Measurements from ENCODE around the gene CTTNBP2NL. TPM values are rescaled to one million over a fixed set of nuclear protein-coding genes. Genes with fewer than 3 reads are reported as not detected.

CTTNBP2NL gene
- total and polyA plus RNA-seq, 2 experiments from 2014 or later = 18.5 to 31.0 TPM

- peaks cover 4% of the 10 kb centered on the region; the same call in 2 of the 3 replicates for H3K9me3 Mint-ChIP-seq
- TF ChIP-seq, protein P1, sequence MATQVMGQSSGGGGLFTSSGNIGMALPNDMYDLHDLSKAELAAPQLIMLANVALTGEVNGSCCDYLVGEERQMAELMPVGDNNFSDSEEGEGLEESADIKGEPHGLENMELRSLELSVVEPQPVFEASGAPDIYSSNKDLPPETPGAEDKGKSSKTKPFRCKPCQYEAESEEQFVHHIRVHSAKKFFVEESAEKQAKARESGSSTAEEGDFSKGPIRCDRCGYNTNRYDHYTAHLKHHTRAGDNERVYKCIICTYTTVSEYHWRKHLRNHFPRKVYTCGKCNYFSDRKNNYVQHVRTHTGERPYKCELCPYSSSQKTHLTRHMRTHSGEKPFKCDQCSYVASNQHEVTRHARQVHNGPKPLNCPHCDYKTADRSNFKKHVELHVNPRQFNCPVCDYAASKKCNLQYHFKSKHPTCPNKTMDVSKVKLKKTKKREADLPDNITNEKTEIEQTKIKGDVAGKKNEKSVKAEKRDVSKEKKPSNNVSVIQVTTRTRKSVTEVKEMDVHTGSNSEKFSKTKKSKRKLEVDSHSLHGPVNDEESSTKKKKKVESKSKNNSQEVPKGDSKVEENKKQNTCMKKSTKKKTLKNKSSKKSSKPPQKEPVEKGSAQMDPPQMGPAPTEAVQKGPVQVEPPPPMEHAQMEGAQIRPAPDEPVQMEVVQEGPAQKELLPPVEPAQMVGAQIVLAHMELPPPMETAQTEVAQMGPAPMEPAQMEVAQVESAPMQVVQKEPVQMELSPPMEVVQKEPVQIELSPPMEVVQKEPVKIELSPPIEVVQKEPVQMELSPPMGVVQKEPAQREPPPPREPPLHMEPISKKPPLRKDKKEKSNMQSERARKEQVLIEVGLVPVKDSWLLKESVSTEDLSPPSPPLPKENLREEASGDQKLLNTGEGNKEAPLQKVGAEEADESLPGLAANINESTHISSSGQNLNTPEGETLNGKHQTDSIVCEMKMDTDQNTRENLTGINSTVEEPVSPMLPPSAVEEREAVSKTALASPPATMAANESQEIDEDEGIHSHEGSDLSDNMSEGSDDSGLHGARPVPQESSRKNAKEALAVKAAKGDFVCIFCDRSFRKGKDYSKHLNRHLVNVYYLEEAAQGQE (IDR thresholded peaks at IDR 0.05; ENCODE audit: unreplicated experiment) = no peak
- no peak for TF ChIP-seq ZNF114 (CRISPR knock-in tag; IDR thresholded peaks at IDR 0.05)
- no peak for TF ChIP-seq EZH2phosphoT487 (IDR thresholded peaks at IDR 0.05; ENCODE audit: unreplicated experiment)
- no peak for TF ChIP-seq ETS1 (IDR thresholded peaks at IDR 0.05)
- no peak for TF ChIP-seq JUNB (IDR thresholded peaks at IDR 0.05; ENCODE audit: unreplicated experiment)
- no peak for TF ChIP-seq EZH2 (IDR thresholded peaks at IDR 0.05; ENCODE audit: low read depth, unreplicated experiment)
- TF ChIP-seq POLR2AphosphoS5 (IDR thresholded peaks at IDR 0.05; ENCODE audit: low read depth) = no peak
- TF ChIP-seq NANOG (IDR thresholded peaks at IDR 0.05; ENCODE audit: borderline replicate concordance) = no peak
- TF ChIP-seq ZNF331 (CRISPR knock-in tag; IDR thresholded peaks at IDR 0.05; ENCODE audit: low read depth) = no peak
- no peak for TF ChIP-seq STAT1 (IDR thresholded peaks at IDR 0.05; ENCODE audit: unreplicated experiment)
- TF ChIP-seq, protein P2, sequence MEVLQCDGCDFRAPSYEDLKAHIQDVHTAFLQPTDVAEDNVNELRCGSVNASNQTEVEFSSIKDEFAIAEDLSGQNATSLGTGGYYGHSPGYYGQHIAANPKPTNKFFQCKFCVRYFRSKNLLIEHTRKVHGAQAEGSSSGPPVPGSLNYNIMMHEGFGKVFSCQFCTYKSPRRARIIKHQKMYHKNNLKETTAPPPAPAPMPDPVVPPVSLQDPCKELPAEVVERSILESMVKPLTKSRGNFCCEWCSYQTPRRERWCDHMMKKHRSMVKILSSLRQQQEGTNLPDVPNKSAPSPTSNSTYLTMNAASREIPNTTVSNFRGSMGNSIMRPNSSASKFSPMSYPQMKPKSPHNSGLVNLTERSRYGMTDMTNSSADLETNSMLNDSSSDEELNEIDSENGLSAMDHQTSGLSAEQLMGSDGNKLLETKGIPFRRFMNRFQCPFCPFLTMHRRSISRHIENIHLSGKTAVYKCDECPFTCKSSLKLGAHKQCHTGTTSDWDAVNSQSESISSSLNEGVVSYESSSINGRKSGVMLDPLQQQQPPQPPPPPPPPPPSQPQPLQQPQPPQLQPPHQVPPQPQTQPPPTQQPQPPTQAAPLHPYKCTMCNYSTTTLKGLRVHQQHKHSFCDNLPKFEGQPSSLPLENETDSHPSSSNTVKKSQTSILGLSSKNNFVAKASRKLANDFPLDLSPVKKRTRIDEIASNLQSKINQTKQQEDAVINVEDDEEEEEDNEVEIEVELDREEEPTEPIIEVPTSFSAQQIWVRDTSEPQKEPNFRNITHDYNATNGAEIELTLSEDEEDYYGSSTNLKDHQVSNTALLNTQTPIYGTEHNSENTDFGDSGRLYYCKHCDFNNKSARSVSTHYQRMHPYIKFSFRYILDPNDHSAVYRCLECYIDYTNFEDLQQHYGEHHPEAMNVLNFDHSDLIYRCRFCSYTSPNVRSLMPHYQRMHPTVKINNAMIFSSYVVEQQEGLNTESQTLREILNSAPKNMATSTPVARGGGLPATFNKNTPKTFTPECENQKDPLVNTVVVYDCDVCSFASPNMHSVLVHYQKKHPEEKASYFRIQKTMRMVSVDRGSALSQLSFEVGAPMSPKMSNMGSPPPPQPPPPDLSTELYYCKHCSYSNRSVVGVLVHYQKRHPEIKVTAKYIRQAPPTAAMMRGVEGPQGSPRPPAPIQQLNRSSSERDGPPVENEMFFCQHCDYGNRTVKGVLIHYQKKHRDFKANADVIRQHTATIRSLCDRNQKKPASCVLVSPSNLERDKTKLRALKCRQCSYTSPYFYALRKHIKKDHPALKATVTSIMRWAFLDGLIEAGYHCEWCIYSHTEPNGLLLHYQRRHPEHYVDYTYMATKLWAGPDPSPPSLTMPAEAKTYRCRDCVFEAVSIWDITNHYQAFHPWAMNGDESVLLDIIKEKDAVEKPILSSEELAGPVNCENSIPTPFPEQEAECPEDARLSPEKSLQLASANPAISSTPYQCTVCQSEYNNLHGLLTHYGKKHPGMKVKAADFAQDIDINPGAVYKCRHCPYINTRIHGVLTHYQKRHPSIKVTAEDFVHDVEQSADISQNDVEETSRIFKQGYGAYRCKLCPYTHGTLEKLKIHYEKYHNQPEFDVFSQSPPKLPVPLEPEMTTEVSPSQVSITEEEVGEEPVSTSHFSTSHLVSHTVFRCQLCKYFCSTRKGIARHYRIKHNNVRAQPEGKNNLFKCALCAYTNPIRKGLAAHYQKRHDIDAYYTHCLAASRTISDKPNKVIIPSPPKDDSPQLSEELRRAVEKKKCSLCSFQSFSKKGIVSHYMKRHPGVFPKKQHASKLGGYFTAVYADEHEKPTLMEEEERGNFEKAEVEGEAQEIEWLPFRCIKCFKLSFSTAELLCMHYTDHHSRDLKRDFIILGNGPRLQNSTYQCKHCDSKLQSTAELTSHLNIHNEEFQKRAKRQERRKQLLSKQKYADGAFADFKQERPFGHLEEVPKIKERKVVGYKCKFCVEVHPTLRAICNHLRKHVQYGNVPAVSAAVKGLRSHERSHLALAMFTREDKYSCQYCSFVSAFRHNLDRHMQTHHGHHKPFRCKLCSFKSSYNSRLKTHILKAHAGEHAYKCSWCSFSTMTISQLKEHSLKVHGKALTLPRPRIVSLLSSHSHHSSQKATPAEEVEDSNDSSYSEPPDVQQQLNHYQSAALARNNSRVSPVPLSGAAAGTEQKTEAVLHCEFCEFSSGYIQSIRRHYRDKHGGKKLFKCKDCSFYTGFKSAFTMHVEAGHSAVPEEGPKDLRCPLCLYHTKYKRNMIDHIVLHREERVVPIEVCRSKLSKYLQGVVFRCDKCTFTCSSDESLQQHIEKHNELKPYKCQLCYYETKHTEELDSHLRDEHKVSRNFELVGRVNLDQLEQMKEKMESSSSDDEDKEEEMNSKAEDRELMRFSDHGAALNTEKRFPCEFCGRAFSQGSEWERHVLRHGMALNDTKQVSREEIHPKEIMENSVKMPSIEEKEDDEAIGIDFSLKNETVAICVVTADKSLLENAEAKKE (CRISPR knock-in tag; IDR thresholded peaks at IDR 0.05) = no peak
- TF ChIP-seq CREB1 (CRISPR knock-in tag; IDR thresholded peaks at IDR 0.05; ENCODE audit: low read depth) = no peak
- TF ChIP-seq, protein P3, sequence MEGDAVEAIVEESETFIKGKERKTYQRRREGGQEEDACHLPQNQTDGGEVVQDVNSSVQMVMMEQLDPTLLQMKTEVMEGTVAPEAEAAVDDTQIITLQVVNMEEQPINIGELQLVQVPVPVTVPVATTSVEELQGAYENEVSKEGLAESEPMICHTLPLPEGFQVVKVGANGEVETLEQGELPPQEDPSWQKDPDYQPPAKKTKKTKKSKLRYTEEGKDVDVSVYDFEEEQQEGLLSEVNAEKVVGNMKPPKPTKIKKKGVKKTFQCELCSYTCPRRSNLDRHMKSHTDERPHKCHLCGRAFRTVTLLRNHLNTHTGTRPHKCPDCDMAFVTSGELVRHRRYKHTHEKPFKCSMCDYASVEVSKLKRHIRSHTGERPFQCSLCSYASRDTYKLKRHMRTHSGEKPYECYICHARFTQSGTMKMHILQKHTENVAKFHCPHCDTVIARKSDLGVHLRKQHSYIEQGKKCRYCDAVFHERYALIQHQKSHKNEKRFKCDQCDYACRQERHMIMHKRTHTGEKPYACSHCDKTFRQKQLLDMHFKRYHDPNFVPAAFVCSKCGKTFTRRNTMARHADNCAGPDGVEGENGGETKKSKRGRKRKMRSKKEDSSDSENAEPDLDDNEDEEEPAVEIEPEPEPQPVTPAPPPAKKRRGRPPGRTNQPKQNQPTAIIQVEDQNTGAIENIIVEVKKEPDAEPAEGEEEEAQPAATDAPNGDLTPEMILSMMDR (conservative IDR thresholded peaks at IDR 0.05; ENCODE audit: low read depth in 2 of 2) = no peak
Measured at GRCh38 chr1:112472142-112472541, 76.1 kb downstream of the CTTNBP2NL start.

More at GRCh38 chr1:112472142-112472541, 76.1 kb downstream of the CTTNBP2NL start:
- DNase-seq (ENCODE audit: low spot score) (no peak), ATAC-seq (peak; percentile 61)
- Histone ChIP-seq H3K79me2 (replicated peaks; ENCODE audit: insufficient read depth) (no peaks in the 10 kb centered on the region), H3K36me3 (ENCODE audit: insufficient read depth) (no peaks in the 10 kb centered on the region), H3K4me3 (no peak overlapping the region), H4K20me1 (replicated peaks; ENCODE audit: insufficient read depth) (no peaks in the 10 kb centered on the region), H3K9me2 (ENCODE audit: insufficient read depth) (0 out of 2 replicates have a peak, but pooled peaks cover 5% of the 10 kb centered on the region), H3K4me2 (no peak overlapping the region), H3K4me1 (ENCODE audit: insufficient read depth) (no peaks in the 10 kb centered on the region), H3K27me3 (ENCODE audit: insufficient read depth) (0 out of 2 replicates have a peak, but pooled peaks cover 6% of the 10 kb centered on the region), H3K27ac (ENCODE audit: low read depth) (no peak overlapping the region), H2AFZ (no peak overlapping the region), H3F3A (replicated peaks; ENCODE audit: low read depth) (no peaks in the 10 kb centered on the region)
- H3K4me1 Mint-ChIP-seq = peaks cover 11% of the 10 kb centered on the region
- peaks cover 3% of the 10 kb centered on the region for H3K27me3 Mint-ChIP-seq (ENCODE audit: insufficient read depth, low read depth, poor library complexity)
- H3K36me3 Mint-ChIP-seq (ENCODE audit: low read depth) = peaks cover 3% of the 10 kb centered on the region; the same call in 1 of the 3 replicates
- no peak overlapping the region for H3K27ac Mint-ChIP-seq
- H3K4me3 Mint-ChIP-seq = no peak overlapping the region
